Measurements from ENCODE around the gene SORL1-AS1.
"Not testable (repeated sequence)": the region's sequence is repeated elsewhere in the genome, so short reads cannot be mapped to it uniquely, and the experiment has no call there.

Gene SORL1-AS1

GRCh38 chr11:121426476-121427399, 26.0 kb downstream of the SORL1-AS1 start:
- FAIRE-seq: no peak

GRCh38 chr11:121425828-121426227, 26.9 kb downstream of the SORL1-AS1 start:
- no peak for FAIRE-seq

GRCh38 chr11:121422675-121423074, 30.1 kb downstream of the SORL1-AS1 start:
- no peak for FAIRE-seq

GRCh38 chr11:121421149-121421901, 31.4 kb downstream of the SORL1-AS1 start:
- no peak for FAIRE-seq

- no peak for FAIRE-seq
Observed at GRCh38 chr11:121420398-121420797, 32.4 kb downstream of the SORL1-AS1 start.

GRCh38 chr11:121419836-121420235, 32.9 kb downstream of the SORL1-AS1 start:
- FAIRE-seq: no peak

- no peak for FAIRE-seq
Observed at GRCh38 chr11:121418625-121419114, 34.1 kb downstream of the SORL1-AS1 start.

GRCh38 chr11:121417607-121418006, 35.2 kb downstream of the SORL1-AS1 start:
- FAIRE-seq: no peak

GRCh38 chr11:121417055-121417551, 35.7 kb downstream of the SORL1-AS1 start:
- FAIRE-seq: no peak

- FAIRE-seq: no peak
Observed at GRCh38 chr11:121415856-121416255, 36.9 kb downstream of the SORL1-AS1 start.

- no peak for FAIRE-seq
Observed at GRCh38 chr11:121414141-121414913, 38.4 kb downstream of the SORL1-AS1 start.

- FAIRE-seq: no peak
Observed at GRCh38 chr11:121412711-121413415, 39.9 kb downstream of the SORL1-AS1 start.

- no peak for FAIRE-seq
Observed at GRCh38 chr11:121412000-121412587, 40.7 kb downstream of the SORL1-AS1 start.

- not testable (repeated sequence) for FAIRE-seq
Observed at GRCh38 chr11:121411330-121411729, 41.4 kb downstream of the SORL1-AS1 start.

- FAIRE-seq: not testable (repeated sequence)
Observed at GRCh38 chr11:121410041-121410440, 42.7 kb downstream of the SORL1-AS1 start.

- no peak for FAIRE-seq
Observed at GRCh38 chr11:121408830-121409229, 43.9 kb downstream of the SORL1-AS1 start.

- FAIRE-seq: no peak
Observed at GRCh38 chr11:121406291-121406690, 46.5 kb downstream of the SORL1-AS1 start.

- FAIRE-seq: no peak
Observed at GRCh38 chr11:121405646-121406045, 47.1 kb downstream of the SORL1-AS1 start.

GRCh38 chr11:121394785-121395184, 58.0 kb downstream of the SORL1-AS1 start:
- FAIRE-seq: no peak

- no peak for FAIRE-seq
Observed at GRCh38 chr11:121393855-121394254, 58.9 kb downstream of the SORL1-AS1 start.

GRCh38 chr11:121391914-121392313, 60.9 kb downstream of the SORL1-AS1 start:
- no peak for FAIRE-seq

- FAIRE-seq: no peak
Observed at GRCh38 chr11:121389651-121390050, 63.1 kb downstream of the SORL1-AS1 start.
